ENCODE results near the gene CCL22. TPM values are rescaled to one million over a fixed set of nuclear protein-coding genes. Genes with fewer than 3 reads are reported as not detected.
A peak's percentile ranks its signal among the peaks of the same experiment; 100 is the strongest.

Gene CCL22
- total and polyA plus RNA-seq, 12 donors = 0.07 to 0.60 TPM; not detected in 10

DNA sequence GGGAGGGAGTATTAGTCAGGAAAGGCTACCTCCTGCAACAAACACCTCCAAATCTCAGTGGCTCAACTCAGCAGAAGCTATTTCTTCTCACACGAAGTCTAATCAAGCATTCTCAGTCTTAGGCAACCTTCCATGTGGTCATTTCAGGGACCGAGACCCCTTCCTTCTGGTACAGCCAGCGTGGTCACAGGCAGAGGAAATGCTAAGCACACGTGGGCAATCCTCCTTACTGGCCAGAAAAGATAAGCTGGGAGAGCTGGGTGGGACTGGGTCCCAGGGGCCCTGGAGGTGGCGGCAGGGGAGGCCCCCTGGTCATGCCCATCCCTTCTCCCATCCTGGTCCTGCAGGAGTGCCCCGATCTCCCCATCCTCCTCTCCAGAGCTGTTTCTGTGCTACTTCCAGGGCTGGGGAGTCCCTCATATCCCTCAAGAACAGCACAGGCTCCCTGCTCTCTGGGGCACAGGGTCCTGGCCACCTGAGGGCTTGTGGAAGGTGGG lies 8.0 kb downstream of the CCL22 start:
- Histone ChIP-seq H3K4me1 (peaks cover 0 to 27% (median 18%) of the 10 kb centered on the region in 9 donors), H3K4me3 (no peak overlapping the region), H3K27me3 (no peaks in the 10 kb centered on the region), H3K36me3 (no peaks in the 10 kb centered on the region), H3K27ac (peak overlapping the region in 6 of 10 donors; percentile 11 to 70 (median 40)), H3K9me3 (no peaks in the 10 kb centered on the region)
- ATAC-seq (peak in 6 of 8 donors; percentile 36 to 65 (median 46)), DNase-seq (no peak)
- intact Hi-C loops (cut with DNase I) = loop anchor here in 1 of 10 donors (5.0 kb wide), 1 partner anchor 34 kb away; no protein-coding TSS in a partner anchor
- TF ChIP-seq, protein P1, sequence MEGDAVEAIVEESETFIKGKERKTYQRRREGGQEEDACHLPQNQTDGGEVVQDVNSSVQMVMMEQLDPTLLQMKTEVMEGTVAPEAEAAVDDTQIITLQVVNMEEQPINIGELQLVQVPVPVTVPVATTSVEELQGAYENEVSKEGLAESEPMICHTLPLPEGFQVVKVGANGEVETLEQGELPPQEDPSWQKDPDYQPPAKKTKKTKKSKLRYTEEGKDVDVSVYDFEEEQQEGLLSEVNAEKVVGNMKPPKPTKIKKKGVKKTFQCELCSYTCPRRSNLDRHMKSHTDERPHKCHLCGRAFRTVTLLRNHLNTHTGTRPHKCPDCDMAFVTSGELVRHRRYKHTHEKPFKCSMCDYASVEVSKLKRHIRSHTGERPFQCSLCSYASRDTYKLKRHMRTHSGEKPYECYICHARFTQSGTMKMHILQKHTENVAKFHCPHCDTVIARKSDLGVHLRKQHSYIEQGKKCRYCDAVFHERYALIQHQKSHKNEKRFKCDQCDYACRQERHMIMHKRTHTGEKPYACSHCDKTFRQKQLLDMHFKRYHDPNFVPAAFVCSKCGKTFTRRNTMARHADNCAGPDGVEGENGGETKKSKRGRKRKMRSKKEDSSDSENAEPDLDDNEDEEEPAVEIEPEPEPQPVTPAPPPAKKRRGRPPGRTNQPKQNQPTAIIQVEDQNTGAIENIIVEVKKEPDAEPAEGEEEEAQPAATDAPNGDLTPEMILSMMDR (IDR thresholded peaks at IDR 0.05) = no peak
- 38 to 56% methylated on average over 6 of the region's 6 CpGs for WGBS, 2 donors

DNA sequence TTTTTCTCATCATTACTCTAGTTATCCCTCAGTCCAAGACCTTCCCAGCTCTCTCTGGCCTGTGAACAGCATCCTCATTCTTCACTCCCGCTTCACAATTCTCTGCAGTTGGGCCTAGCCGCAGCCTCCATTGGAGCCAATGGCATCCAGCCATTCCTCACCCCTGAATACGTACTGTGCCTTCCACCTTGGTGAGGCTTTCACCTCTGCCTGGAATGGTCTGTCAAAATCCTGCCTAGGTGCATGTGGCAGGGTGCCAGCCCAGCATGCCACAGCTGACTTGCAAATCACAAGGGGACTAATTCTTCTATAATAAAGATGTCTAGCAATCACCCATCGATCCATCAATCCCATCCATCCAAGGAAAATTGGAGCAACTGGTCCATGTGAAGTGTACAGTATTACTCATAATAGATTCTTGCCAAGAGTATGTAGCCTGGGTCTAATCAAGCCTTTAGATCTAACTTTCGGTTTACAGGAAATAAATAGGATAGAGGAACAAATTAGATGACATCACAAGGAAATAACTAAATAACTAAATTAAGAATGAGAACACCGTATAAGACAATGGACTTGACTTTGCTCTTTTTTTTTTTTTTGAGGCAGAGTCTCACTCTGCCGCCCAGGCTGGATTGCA lies 8.7 kb downstream of the CCL22 start:
- H3K36me3 ChIP-seq = no peaks in the 10 kb centered on the region
- TF ChIP-seq, protein P1 (IDR thresholded peaks at IDR 0.05) = no peak
- peak; percentile 41 to 73 (median 64) for ATAC-seq
- H3K27ac ChIP-seq = peak overlapping the region in 9 of 10 donors; percentile 25 to 80 (median 46)
- H3K4me3 ChIP-seq = no peak overlapping the region
- peaks cover 0 to 33% (median 24%) of the 10 kb centered on the region in 9 donors for H3K4me1 ChIP-seq
- no peaks in the 10 kb centered on the region for H3K27me3 ChIP-seq
- intact Hi-C loops (cut with DNase I) = loop anchor here in 1 of 10 donors (5.0 kb wide), 1 partner anchor 35 kb away; no protein-coding TSS in a partner anchor
- no peak for DNase-seq
- no peaks in the 10 kb centered on the region for H3K9me3 ChIP-seq
- WGBS, 2 donors = 60 to 75% methylated on average over 7 of the region's 7 CpGs

DNA sequence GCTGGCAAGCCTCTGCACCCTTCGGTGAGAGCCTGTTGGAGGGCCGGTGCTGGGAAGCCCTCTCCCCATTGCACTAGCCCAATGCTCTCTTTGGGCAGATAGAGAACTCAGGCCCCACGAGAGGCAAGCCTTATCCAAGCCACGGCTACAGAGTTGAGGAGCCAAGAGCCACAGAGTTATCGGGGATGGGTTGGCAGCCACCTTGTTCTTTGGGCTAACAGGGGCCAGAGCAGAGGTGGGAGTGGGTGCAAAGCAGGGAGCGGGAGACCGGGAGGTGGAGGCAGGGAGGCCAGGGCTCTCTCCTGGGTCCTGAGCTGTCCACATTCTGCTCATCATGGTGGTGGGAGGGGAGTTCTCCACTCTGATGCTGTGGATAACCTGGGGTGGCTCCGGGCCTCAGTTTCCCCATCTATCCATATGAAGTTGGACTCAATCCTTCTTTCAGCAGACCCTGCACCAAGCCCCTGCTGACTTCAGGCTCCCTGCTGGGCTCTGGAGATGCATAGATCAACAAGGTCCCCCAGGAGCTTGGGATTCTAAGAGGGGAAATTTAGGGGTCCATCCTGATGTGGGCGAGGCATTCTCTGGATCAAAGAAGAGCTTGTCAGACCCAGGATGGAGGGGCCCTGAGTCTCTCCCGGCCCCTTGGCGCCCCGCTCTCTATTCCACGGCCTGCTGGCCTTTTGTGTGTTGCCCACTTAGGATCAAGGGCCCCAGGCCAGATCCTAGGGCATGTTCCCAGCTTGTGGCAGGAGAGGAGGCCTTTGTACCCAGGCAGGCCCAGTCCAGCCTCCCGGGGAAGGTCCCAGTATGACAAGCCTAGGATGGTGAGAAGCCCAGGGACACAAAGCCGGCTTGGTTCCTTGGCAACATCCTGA lies 13.2 kb downstream of the CCL22 start:
- intact Hi-C loops (cut with DNase I) = loop anchor here in 6 of 10 donors (1.0 to 5.0 kb wide), 7 partner anchors 37 to 71 kb away; no protein-coding TSS in a partner anchor
- no peaks in the 10 kb centered on the region for H3K27me3 ChIP-seq
- peak overlapping the region in 9 of 10 donors; percentile 42 to 83 (median 70) for H3K4me3 ChIP-seq
- ATAC-seq (no peak), DNase-seq (no peak)
- peaks cover 0 to 57% (median 29%) of the 10 kb centered on the region in 9 donors for H3K4me1 ChIP-seq
- TF ChIP-seq, protein P1 (IDR thresholded peaks at IDR 0.05) = no peak
- 74 to 76% methylated on average over 15 of the region's 15 CpGs for WGBS, 2 donors
- peak overlapping the region; percentile 64 to 97 (median 94) for H3K27ac ChIP-seq
- no peaks in the 10 kb centered on the region for H3K9me3 ChIP-seq
- no peaks in the 10 kb centered on the region for H3K36me3 ChIP-seq
